ENCODE results near the gene RFX8.

GRCh38 chr2:101400048-101400447 lies 74.9 kb downstream of the RFX8 start:
- no peak for TF ChIP-seq SP1 (IDR thresholded peaks at IDR 0.05)
- TF ChIP-seq LEF1 (IDR thresholded peaks at IDR 0.05; ENCODE audit: borderline replicate concordance) = no peak
- no peak for TF ChIP-seq TARDBP (IDR thresholded peaks at IDR 0.05)
- TF ChIP-seq SUZ12 (IDR thresholded peaks at IDR 0.05) = no peak
